WTC11 (cell line): ENCODE data around the gene TMPRSS12.

Source experiments
- ATF3 ChIP-seq: sonication (generic); formaldehyde crosslinking; conservative IDR thresholded peaks from 2 replicates; pipeline ENCODE4 v1.8.1; 2022; ENCODE audit warnings: mild to moderate bottlenecking, missing genetic modification reagents
- CTCF ChIP-seq: fragments of 200-600 bp; IDR thresholded peaks from 2 replicates; pipeline ENCODE4 v1.8.0; 2022; ENCODE audit warnings: antibody characterized with exemption
- E2F1 ChIP-seq: sonication (generic); formaldehyde crosslinking; IDR thresholded peaks from 2 replicates; pipeline ENCODE4 v1.8.0; 2022; ENCODE audit warnings: mild to moderate bottlenecking, missing genetic modification reagents
- E2F4 ChIP-seq: sonication (generic); formaldehyde crosslinking; IDR thresholded peaks from 2 replicates; pipeline ENCODE4 v1.8.1; 2022; ENCODE audit warnings: low read depth, mild to moderate bottlenecking, moderate library complexity, missing genetic modification reagents, borderline replicate concordance
- NR3C1 ChIP-seq: sonication (generic); formaldehyde crosslinking; conservative IDR thresholded peaks from 2 replicates; pipeline ENCODE4 v1.8.1; 2023; ENCODE audit warnings: low read depth, mild to moderate bottlenecking, missing genetic modification reagents
- PRDM15 ChIP-seq: sonication (generic); formaldehyde crosslinking; IDR thresholded peaks from 2 replicates; pipeline ENCODE4 v1.8.0; 2022; ENCODE audit warnings: missing genetic modification reagents
- SP1 ChIP-seq: sonication (generic); formaldehyde crosslinking; conservative IDR thresholded peaks from 2 replicates; pipeline ENCODE4 v1.8.1; 2022; ENCODE audit warnings: missing genetic modification reagents
- USF2 ChIP-seq: sonication (generic); formaldehyde crosslinking; IDR thresholded peaks from 2 replicates; pipeline ENCODE4 v1.8.1; 2023; ENCODE audit warnings: mild to moderate bottlenecking, missing genetic modification reagents, moderate library complexity
- ZNF232 ChIP-seq: sonication (generic); formaldehyde crosslinking; IDR thresholded peaks from 2 replicates; pipeline ENCODE4 v1.8.0; 2022; ENCODE audit warnings: mild to moderate bottlenecking, missing genetic modification reagents
- TF ChIP-seq, protein P1 (sequence below): sonication (generic); formaldehyde crosslinking; conservative IDR thresholded peaks from 2 replicates; pipeline ENCODE4 v1.8.1; 2023; ENCODE audit warnings: mild to moderate bottlenecking, low read depth, missing genetic modification reagents, moderate library complexity
- TF ChIP-seq, protein P2 (sequence below): sonication (generic); formaldehyde crosslinking; IDR thresholded peaks from 2 replicates; pipeline ENCODE4 v1.8.1; 2022; ENCODE audit warnings: mild to moderate bottlenecking, moderate library complexity, missing genetic modification reagents

DNA sequence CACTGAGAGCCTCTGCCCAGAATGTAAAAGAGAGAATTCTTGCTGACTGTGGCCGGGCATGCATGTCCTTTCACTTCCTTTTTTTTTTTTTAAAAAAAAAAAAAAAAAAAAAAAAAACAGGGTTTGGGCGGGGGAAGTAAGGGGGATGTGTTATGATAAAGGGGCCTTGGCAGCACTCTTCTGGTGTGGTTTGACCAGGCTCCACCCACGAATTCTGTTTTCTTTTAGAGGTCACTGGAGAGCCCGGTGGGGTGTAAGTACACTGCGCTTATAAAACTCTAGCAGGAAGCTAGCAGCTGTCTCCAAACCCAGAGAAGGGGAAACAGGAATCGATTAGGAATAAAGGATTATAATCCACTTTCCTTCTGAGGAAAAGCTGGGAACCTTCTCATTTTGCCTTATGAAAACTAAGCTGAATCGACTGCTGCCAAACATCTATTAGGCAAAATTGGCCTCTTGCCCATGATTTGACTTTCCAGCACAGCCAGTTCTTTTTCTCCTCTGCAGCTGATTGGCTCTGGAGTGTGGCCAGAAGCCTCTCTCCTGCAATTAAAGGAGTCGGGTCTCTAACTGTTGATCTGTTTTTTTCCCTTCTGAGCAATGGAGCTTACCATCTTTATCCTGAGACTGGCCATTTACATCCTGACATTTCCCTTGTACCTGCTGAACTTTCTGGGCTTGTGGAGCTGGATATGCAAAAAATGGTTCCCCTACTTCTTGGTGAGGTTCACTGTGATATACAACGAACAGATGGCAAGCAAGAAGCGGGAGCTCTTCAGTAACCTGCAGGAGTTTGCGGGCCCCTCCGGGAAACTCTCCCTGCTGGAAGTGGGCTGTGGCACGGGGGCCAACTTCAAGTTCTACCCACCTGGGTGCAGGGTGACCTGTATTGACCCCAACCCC, 82.0 kb downstream of the TMPRSS12 start:
- TF ChIP-seq, protein P1, sequence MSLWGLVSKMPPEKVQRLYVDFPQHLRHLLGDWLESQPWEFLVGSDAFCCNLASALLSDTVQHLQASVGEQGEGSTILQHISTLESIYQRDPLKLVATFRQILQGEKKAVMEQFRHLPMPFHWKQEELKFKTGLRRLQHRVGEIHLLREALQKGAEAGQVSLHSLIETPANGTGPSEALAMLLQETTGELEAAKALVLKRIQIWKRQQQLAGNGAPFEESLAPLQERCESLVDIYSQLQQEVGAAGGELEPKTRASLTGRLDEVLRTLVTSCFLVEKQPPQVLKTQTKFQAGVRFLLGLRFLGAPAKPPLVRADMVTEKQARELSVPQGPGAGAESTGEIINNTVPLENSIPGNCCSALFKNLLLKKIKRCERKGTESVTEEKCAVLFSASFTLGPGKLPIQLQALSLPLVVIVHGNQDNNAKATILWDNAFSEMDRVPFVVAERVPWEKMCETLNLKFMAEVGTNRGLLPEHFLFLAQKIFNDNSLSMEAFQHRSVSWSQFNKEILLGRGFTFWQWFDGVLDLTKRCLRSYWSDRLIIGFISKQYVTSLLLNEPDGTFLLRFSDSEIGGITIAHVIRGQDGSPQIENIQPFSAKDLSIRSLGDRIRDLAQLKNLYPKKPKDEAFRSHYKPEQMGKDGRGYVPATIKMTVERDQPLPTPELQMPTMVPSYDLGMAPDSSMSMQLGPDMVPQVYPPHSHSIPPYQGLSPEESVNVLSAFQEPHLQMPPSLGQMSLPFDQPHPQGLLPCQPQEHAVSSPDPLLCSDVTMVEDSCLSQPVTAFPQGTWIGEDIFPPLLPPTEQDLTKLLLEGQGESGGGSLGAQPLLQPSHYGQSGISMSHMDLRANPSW, result no peak
- no peak for TF ChIP-seq NR3C1
- TF ChIP-seq, protein P2, sequence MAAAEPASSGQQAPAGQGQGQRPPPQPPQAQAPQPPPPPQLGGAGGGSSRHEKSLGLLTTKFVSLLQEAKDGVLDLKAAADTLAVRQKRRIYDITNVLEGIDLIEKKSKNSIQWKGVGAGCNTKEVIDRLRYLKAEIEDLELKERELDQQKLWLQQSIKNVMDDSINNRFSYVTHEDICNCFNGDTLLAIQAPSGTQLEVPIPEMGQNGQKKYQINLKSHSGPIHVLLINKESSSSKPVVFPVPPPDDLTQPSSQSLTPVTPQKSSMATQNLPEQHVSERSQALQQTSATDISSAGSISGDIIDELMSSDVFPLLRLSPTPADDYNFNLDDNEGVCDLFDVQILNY (CRISPR knock-in tag), result no peak
- no peak for TF ChIP-seq CTCF
- TF ChIP-seq ATF3 (CRISPR knock-in tag), result no peak
- no peak for TF ChIP-seq ZNF232
- TF ChIP-seq E2F1 (CRISPR knock-in tag), result no peak
- TF ChIP-seq SP1 (CRISPR knock-in tag), result no peak
- no peak for TF ChIP-seq USF2 (CRISPR knock-in tag)
- no peak for TF ChIP-seq E2F4
- TF ChIP-seq PRDM15 (CRISPR knock-in tag), result no peak
